ENCODE results near the gene ITGA8.

DNA sequence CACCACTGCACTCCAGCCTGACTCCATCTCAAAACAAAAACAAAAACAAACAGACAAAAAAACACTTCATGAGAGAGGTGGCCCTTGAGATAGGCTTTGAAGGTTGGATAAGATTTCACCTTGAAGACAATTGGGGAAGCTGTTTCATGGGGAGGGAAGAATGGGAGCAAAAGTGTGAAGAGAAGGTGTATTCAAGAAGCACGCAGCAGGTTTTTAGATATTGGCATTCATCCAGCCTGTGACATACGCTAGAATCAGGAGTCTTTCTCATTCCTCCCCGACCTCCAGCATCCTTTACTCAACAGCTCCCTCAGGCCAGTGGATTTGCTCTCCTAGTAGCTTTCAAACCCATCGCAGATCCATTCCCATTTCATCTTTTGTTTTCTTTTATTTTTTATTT is 232.3 kb downstream of the ITGA8 start:
- TF ChIP-seq, protein P1, sequence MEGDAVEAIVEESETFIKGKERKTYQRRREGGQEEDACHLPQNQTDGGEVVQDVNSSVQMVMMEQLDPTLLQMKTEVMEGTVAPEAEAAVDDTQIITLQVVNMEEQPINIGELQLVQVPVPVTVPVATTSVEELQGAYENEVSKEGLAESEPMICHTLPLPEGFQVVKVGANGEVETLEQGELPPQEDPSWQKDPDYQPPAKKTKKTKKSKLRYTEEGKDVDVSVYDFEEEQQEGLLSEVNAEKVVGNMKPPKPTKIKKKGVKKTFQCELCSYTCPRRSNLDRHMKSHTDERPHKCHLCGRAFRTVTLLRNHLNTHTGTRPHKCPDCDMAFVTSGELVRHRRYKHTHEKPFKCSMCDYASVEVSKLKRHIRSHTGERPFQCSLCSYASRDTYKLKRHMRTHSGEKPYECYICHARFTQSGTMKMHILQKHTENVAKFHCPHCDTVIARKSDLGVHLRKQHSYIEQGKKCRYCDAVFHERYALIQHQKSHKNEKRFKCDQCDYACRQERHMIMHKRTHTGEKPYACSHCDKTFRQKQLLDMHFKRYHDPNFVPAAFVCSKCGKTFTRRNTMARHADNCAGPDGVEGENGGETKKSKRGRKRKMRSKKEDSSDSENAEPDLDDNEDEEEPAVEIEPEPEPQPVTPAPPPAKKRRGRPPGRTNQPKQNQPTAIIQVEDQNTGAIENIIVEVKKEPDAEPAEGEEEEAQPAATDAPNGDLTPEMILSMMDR (conservative IDR thresholded peaks at IDR 0.05; ENCODE audit: low read depth, low read length): no peak
- no peak for TF ChIP-seq EZH2 (IDR thresholded peaks at IDR 0.05; ENCODE audit: borderline replicate concordance, low read depth, low read length, poor library complexity, severe bottlenecking)
